ENCODE measurements around the gene UCK1. TPM values are rescaled to one million over a fixed set of nuclear protein-coding genes. Genes with fewer than 3 reads are reported as not detected.

Gene UCK1
- total and polyA plus RNA-seq, 2 of the 8 experiments (the other 6 are each of a cell fraction or from before 2014, with no cell fraction given) = 35.1 to 42.0 TPM

DNA sequence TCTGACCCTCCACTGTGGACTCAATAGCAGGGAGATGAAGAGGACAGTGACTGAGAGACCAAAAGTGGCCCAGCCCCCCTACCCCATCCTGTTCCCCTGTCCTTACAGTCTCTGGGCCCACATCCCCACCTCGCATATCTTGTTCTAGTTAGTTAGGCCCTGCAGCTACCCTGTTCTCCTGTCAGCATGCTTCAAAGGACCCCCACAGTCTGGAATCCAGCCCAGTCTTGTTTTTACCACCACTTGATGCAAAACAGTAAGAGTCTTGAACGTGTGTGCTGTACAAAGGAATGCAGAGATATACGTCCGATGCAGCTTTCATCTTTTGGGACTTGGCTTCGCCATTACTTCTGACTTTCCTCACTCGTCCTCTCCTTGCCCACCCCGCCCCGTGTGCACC lies 40.5 kb downstream of the UCK1 start (continued):
- TF ChIP-seq, protein P1, sequence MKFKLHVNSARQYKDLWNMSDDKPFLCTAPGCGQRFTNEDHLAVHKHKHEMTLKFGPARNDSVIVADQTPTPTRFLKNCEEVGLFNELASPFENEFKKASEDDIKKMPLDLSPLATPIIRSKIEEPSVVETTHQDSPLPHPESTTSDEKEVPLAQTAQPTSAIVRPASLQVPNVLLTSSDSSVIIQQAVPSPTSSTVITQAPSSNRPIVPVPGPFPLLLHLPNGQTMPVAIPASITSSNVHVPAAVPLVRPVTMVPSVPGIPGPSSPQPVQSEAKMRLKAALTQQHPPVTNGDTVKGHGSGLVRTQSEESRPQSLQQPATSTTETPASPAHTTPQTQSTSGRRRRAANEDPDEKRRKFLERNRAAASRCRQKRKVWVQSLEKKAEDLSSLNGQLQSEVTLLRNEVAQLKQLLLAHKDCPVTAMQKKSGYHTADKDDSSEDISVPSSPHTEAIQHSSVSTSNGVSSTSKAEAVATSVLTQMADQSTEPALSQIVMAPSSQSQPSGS (IDR thresholded peaks at IDR 0.05; ENCODE audit: low read length) = no peak
- TF ChIP-seq JUN (IDR thresholded peaks at IDR 0.05; ENCODE audit: low read depth, low read length) (no peak), KDM4A (IDR thresholded peaks at IDR 0.05; ENCODE audit: low read depth, low read length, severe bottlenecking) (no peak), SIN3A (conservative IDR thresholded peaks at IDR 0.05 in 1 of 2, IDR thresholded peaks at IDR 0.05 in 1 of 2; ENCODE audit: low read depth in 1 of 2, low read length in 2 of 2) (no peak), EZH2 (IDR thresholded peaks at IDR 0.05; ENCODE audit: low read depth, low read length, severe bottlenecking) (no peak)

Measured in H1 (cell line).